DMS53 treated with DMSO at 0.1 percent for 48 hours (cell line): ENCODE measurements around the gene INPP5K.
"Not testable (repeated sequence)": the region's sequence is repeated elsewhere in the genome, so short reads cannot be mapped to it uniquely, and the experiment has no call there.

ENCODE experiments used
- DNase-seq: peaks from one replicate; lab custom pipeline; 2025; ENCODE audit not compliant: unreplicated experiment; lab: John Stamatoyannopoulos, UW

INPP5K gene

GRCh38 chr17:1467898-1468492 lies 48.4 kb downstream of the INPP5K start:
- no peak for DNase-seq

GRCh38 chr17:1467258-1467657 lies 49.2 kb downstream of the INPP5K start:
- no peak for DNase-seq

- no peak for DNase-seq
Measured at GRCh38 chr17:1464186-1464585, 52.2 kb downstream of the INPP5K start.

- DNase-seq = peak; percentile 25
Measured at GRCh38 chr17:1462164-1463112, 54.0 kb downstream of the INPP5K start.

- DNase-seq = no peak
Measured at GRCh38 chr17:1461198-1461944, 55.0 kb downstream of the INPP5K start.

GRCh38 chr17:1460233-1460632 lies 56.2 kb downstream of the INPP5K start:
- DNase-seq = peak; percentile 30

GRCh38 chr17:1455797-1456599 lies 60.4 kb downstream of the INPP5K start, which contains the start of gene CRK:
Gene CRK (minus strand): TSS chr17:1456232. CDS start chr17:1456117, 115 bp downstream.
- peak; percentile 82 for DNase-seq

GRCh38 chr17:1455291-1455796 lies 61.1 kb downstream of the INPP5K start:
- peak; percentile 13 for DNase-seq

- DNase-seq = no peak
Measured at GRCh38 chr17:1454541-1454940, 61.9 kb downstream of the INPP5K start.

GRCh38 chr17:1453694-1454093 lies 62.7 kb downstream of the INPP5K start:
- DNase-seq = not testable (repeated sequence)

GRCh38 chr17:1452836-1453235 lies 63.6 kb downstream of the INPP5K start:
- DNase-seq = no peak

GRCh38 chr17:1450261-1450660 lies 66.2 kb downstream of the INPP5K start:
- DNase-seq = not testable (repeated sequence)

- no peak for DNase-seq
Measured at GRCh38 chr17:1449412-1449967, 66.9 kb downstream of the INPP5K start.

GRCh38 chr17:1447052-1447451 lies 69.4 kb downstream of the INPP5K start:
- DNase-seq = no peak

- no peak for DNase-seq
Measured at GRCh38 chr17:1446201-1446600, 70.2 kb downstream of the INPP5K start.

GRCh38 chr17:1445695-1446094 lies 70.7 kb downstream of the INPP5K start:
- not testable (repeated sequence) for DNase-seq
